Measurements from ENCODE around the gene KRT40. TPM values are rescaled to one million over a fixed set of nuclear protein-coding genes. Genes with fewer than 3 reads are reported as not detected.
"Not testable (repeated sequence)": the region's sequence is repeated elsewhere in the genome, so short reads cannot be mapped to it uniquely, and the experiment has no call there.

KRT40 gene
- not detected in 2 replicates for total RNA-seq (2014; rRNA removed; shearing (Covaris generic))

DNA sequence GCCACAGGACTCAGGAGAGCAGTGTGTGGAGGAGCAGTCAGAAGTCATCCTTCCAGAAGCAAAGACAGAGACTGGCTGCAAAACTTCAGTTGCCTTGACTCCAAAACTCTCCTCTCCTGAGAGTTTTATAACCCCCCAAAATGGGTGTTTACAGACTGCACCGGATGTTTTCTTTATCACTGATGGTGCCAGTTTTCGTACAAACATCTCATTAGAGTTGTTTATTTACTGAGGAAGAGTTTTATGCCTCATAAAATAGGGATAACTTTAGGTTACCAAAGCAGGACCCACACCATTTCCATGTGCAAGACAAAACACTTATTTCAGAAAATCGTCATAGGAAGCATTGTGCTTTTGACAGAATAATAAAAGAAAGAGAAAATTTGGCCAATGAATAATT lies at the start of gene KRT40:
Gene KRT40 (minus strand): TSS at position 101 of the 400 bp plus-strand sequence. CDS start 53 bp downstream, at position 48.
- no peak for DNase-seq (ENCODE audit: low read depth)

GRCh38 chr17:41029633-41030245 lies 45.6 kb upstream of the KRT40 start, which contains the start of gene KRTAP1-4:
Gene KRTAP1-4 (minus strand): TSS chr17:41030195. CDS start chr17:41030078, 117 bp downstream.
- DNase-seq (ENCODE audit: low read depth) = no peak

DNA sequence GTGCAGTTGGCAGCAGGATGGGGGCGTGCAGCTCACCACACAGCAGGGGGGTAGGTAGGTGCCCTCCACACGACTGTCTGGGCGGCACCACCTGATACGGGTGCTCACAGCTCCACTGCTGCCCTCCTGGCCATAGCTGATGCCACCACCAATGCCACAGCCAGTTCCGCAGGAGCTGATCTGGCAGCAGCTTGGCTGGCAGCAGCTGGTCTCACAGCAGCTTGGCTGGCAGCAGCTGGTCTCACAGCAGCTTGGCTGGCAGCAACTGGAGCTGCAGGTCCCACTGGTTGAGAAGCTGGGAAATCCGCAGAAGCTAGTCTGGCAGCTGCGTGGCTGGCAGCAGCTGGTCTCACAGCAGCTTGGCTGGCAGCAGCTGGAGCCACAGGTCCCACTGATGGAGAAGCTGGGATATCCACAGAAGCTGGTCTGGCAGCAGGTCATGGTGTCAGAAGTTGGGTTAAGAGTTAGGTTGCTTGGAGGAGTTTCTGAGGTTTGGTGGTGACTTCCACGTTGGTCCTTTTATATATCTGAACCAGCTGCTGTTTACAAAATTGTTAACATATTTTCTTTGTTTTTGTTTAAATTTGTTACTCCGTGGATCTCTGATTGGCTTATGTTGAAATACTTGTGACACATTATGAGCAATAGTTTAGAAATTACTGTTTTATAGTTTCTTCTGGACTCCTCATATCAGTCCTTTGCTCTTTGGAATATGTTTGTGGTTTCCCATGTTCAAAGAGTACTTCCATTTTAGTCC lies 42.8 kb upstream of the KRT40 start, which contains the start of gene KRTAP1-5:
Gene KRTAP1-5 (minus strand): TSS at position 494 of the 757 bp plus-strand sequence. CDS start 53 bp downstream, at position 441.
- peak; percentile 89 for DNase-seq (ENCODE audit: low read depth)

DNA sequence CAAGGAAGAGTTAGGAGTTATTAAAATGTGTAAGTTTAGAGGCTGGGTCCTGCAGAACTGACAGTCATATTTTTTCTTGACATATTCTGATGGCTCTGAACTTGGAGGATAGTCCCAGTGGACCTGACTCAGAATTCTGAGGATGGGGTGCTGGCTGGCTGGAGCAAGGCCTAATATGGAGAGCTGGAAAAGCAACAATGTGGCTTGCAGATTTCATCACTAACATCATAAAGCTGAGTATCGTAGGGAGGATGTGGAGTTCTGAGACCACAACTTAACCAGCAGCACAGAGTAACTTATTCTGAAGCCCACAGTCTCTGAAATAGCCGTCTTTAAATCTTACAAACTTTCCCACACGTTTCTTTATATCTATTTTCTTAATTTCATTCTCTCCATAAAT lies 40.6 kb upstream of the KRT40 start:
- no peak for DNase-seq (ENCODE audit: low read depth)

GRCh38 chr17:41020336-41020735 lies 36.2 kb upstream of the KRT40 start:
- DNase-seq (ENCODE audit: low read depth) = peak; percentile 75

DNA sequence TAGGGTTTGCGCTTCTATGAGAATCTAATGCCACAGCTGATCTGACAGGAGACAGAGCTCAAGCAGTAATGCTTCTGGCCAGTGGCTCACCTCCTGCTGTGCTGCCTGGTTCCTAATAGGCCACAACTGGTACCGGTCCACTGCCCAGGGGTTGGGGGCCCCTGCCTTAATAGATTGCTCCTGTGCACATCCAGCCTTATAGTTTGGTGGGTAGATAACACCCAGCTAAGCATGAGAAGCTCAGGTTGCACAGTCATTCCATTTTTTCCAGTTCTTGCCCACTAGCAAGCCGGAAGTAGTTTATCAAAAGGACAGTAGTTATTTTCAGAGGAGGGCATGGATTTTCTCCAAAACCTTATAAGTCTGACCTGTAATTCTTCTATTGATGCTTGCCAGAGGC lies 35.3 kb upstream of the KRT40 start:
- no peak for DNase-seq (ENCODE audit: low read depth)

GRCh38 chr17:41018541-41018940 lies 34.4 kb upstream of the KRT40 start:
- DNase-seq (ENCODE audit: low read depth) = no peak

DNA sequence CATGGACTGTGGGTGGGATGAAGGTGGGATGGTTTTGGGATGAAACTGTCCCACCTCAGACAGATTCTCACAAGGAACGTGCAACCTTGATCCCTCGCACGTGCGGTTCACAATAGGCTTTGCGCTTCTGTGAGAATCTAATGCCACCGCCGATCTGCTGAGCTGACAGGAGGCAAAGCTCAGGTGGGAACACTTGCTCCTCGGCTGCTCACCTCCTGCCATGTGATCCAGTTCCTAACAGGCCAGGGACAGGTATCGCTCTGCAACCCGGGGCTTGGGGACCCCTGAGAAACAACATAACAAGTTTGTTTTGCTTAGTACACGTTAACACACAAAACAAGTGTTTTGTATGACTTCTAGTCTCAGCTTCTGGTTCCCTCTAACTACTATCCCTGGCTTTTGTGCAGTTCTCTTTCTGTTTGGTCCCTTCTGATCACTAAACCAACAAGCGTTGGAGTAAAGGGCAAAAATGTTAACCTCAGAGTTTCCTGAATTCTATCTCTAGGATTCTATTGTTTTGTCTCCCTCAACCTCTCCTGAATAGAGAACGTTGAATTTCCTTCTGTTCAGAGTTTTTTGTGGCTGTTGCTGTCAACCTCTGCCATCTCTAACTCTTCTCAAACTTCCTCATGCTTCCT lies 32.6 kb upstream of the KRT40 start:
- DNase-seq (ENCODE audit: low read depth) = no peak

GRCh38 chr17:41015454-41015853 lies 31.3 kb upstream of the KRT40 start:
- DNase-seq (ENCODE audit: low read depth) = no peak

DNA sequence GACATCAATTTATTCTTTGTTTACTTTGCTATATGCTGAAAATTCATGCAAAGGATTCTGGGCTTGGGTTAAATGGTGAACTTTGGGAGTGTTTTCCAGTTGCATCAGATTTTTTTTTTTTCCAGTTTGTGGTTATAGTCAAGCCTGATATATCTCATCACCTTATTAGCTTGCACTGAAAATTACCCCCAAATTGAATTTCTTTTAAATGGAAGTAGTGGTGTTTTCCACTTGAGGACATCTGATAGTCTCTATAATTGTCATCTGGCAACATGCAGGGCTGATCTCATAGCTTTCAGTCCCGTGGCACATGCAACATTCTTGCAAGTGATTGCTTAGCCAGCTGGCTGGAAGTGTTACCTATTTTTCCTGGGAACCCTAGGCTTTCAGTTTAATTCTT lies 29.5 kb upstream of the KRT40 start:
- DNase-seq (ENCODE audit: low read depth) = peak; percentile 40

DNA sequence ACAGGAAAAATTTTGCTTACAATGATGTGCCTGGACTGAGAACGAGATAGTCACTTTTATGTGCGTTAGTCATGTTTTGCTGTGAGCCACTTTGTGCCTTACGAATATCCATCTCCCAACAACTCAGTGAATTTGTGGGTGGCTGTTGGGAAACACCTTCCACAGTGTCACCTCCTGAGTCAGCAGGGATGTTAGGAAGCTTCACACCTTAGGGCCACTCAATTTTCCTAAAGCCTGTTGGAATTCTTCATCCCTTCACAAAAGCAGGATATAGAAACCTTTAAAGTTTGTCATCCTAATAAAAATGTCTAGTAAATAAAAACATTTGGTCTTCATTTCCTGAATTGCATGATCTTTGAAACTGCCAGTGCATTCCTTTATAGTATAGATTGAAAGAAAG lies 29.1 kb upstream of the KRT40 start:
- peak; percentile 68 for DNase-seq (ENCODE audit: low read depth)

DNA sequence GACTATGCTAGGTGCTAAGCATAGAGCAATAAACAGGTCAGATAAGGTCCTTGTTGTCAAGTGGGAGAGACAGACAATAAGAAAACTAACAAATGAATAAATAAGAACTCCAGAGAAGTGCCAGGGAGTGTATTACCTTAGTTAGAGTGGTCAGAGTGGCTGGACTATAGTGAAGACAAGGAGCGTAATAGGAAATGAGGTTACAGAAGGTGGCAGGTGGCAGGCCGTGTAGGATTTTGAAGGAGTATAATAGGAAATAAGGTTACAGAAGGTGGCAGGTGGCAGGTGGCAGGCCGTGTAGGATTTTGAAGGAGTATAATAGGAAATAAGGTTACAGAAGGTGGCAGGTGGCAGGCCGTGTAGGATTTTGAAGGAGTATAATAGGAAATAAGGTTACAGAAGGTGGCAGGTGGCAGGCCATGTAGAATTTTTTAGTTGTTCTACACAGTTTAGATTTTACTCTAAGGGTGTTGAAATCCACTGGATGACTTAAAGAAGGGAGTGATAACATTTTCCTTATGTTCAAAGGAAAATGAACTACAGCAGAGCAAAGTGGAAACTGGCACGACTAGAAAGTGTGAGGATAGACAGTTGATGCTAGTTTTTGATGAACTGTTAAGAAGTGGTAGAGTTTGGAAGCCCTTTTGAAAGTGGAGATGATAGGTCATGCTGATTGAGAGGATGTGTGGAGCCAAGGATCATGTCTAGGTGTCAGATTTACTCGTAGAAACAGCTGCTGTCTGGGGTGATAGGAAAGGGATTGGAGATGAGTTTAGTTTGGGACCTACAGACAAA lies 28.4 kb upstream of the KRT40 start:
- DNase-seq (ENCODE audit: low read depth) = no peak

GRCh38 chr17:41010441-41010840 lies 26.3 kb upstream of the KRT40 start:
- no peak for DNase-seq (ENCODE audit: low read depth)

GRCh38 chr17:41009936-41010335 lies 25.8 kb upstream of the KRT40 start:
- no peak for DNase-seq (ENCODE audit: low read depth)

DNA sequence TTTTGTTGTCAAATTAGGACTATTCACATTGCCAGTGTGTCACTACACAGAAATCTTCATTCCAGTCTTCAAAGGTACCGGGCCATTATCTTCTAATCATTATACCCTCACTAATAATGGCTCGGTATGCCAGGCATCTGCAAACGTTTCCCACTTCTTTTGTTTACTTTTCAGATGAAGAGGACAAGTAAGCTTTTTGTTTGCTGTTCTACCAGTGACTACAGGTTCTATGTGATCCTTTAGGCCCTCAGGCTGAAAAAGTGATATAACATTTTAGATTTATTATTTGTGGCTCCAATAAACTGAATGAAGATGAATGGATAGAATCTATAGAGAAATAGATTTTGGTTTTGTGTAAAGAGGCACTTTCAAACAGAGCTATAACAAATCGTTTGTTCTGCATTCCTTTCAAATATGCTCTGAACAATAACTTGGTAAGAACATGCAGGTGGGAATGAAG lies 25.2 kb upstream of the KRT40 start:
- DNase-seq (ENCODE audit: low read depth) = peak; percentile 34

DNA sequence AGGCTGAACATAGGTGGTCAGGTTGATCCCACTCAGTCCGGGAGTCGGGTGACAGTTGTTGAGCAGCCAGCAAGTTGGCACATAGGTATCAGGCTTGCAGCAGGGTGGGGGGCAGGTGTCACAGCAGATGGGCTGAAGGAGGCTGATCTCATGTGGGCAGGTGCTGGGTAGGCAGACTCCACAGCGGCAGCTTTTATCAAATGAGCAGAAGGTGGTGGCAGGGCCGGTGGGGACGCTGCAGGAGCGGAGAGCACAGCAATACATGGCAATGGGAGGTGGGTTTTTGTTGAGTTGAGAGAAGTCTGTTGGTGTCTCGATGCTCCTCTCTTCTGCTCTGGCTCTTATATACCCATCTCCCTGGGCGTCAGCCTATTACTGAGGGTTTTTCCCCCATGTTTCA lies 24.7 kb upstream of the KRT40 start, which contains the start of gene KRTAP3-1:
Gene KRTAP3-1 (minus strand): TSS at position 318 of the 400 bp plus-strand sequence. CDS start 54 bp downstream, at position 264.
- no peak for DNase-seq (ENCODE audit: low read depth)

- no peak for DNase-seq (ENCODE audit: low read depth)
These were observed 20.3 kb upstream of the KRT40 start for GRCh38 chr17:41004397-41004796.

DNA sequence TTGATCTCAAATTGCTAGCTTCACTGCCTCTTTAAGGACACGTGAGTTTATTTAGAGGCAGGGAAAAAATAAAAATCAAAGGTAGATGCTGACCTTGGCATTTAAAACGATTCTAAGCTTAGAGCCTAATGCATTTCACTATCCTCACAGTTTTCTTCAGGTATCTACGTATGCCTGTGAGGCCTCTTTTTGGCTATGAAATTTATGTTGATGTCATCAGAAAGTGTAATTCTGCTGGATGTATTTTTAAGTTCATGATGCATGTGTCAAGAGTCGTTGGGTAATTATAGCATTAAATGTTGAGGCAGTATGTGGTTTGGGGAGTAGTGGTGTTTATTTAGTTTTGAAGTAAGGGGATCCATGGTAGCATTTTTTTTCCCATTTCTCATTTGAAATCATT lies 19.8 kb upstream of the KRT40 start:
- no peak for DNase-seq (ENCODE audit: low read depth)

- no peak for DNase-seq (ENCODE audit: low read depth)
These were observed 18.7 kb upstream of the KRT40 start for GRCh38 chr17:41002814-41003213.

GRCh38 chr17:41001795-41002194 lies 17.7 kb upstream of the KRT40 start:
- no peak for DNase-seq (ENCODE audit: low read depth)

DNA sequence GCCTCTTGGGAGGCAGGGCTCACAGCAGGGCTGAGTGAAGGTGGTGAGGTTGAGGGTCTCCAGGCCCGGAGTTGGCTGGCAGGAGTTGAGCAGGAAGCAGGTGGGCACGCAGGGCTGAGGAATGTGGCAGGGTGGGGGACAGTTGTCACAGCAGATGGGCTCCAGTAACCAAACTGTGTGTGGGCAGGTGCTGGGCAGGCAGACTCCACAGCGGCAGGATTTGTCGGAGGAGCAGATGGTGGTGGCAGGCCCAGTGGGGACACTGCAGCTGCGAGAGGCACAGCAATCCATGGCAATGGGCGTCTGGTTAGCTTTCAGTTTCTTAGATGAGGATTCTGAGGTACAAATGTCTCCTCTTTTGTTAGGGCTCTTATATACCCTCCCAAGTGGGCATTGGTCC lies 15.4 kb upstream of the KRT40 start, which contains the start of gene KRTAP3-2:
Gene KRTAP3-2 (minus strand): TSS at position 344 of the 400 bp plus-strand sequence. CDS start 53 bp downstream, at position 291.
- DNase-seq (ENCODE audit: low read depth) = not testable (repeated sequence)

Data from M059J (cell line).